Measurements from ENCODE around the gene GOLGA6L24. TPM values are rescaled to one million over a fixed set of nuclear protein-coding genes. Genes with fewer than 3 reads are reported as not detected.
A peak's percentile ranks its signal among the peaks of the same experiment; 100 is the strongest.
"Not testable (repeated sequence)": the region's sequence is repeated elsewhere in the genome, so short reads cannot be mapped to it uniquely, and the experiment has no call there.

Gene GOLGA6L24, protein sequence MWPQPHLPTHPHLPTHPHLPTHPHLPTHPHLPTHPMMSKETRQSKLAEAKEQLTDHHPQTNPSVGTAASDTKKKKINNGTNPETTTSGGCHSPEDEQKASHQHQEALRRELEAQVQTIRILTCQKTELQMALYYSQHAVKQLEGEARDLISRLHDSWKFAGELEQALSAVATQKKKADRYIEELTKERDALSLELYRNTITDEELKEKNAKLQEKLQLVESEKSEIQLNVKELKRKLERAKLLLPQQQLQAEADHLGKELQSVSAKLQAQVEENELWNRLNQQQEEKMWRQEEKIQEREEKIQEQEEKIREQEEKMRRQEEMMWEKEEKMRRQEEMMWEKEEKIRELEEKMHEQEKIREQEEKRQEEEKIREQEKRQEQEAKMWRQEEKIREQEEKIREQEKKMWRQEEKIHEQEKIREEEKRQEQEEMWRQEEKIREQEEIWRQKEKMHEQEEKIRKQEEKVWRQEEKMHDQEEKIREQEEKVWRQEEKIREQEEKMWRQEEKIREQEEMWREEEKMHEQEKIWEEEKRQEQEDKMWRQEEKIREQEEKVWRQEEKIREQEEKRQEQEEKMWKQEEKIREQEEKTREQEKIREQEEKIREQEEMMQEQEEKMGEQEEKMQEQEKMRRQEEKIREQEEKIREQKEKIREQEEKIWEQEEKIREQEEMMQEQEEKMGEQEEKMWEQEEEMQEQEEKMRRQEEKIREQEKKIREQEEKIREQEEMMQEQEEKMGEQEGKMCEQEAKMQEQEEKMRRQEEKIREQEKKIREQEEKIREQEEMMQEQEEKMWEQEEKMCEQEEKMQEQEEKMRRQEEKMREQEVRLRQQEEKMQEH
- polyA plus RNA-seq = not detected

DNA sequence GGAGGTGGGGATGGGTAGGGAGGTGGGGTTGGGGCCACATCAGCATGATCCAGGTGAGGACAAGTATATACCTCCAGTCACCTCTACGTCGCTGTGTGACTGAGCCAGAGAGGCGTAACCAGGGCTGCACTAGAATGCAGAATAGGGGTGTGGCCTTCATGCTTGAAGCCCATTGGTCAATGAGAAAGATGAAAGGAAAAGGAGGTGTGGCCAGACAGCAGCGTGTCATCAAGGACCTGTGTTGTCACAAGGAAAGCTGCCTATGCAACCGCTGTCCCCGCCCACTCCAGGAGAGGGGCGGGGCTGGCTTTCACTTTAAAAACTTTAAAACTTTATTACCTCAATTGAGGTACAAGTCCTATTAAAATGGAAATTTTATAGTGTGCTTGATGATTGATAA lies at the start of gene GOLGA6L24:
Gene GOLGA6L24 (minus strand): TSS at position 101 of the 400 bp plus-strand sequence. CDS start 61 bp downstream, at position 40.
- H3K36me3 ChIP-seq (ENCODE audit: control insufficient read depth in 2 of 2, insufficient read depth in 2 of 2, low read length in 1 of 2); H3K4me1 ChIP-seq (ENCODE audit: control insufficient read depth in 2 of 2, insufficient read depth in 2 of 2, low read length in 1 of 2); H3K4me3 ChIP-seq (ENCODE audit: low read depth in 1 of 2, low read length in 2 of 2); H3K27ac ChIP-seq (ENCODE audit: low read depth in 2 of 2, low read length in 1 of 2); H3K9me3 ChIP-seq (ENCODE audit: control insufficient read depth in 2 of 2, insufficient read depth in 1 of 2, low read depth in 1 of 2, low read length in 1 of 2); H3K27me3 ChIP-seq (ENCODE audit: control insufficient read depth in 1 of 2, insufficient read depth in 2 of 2, low read length in 2 of 2): not testable (repeated sequence)
- WGBS, 2 donors = no CpG with 5 or more reads among the region's 7 CpGs

DNA sequence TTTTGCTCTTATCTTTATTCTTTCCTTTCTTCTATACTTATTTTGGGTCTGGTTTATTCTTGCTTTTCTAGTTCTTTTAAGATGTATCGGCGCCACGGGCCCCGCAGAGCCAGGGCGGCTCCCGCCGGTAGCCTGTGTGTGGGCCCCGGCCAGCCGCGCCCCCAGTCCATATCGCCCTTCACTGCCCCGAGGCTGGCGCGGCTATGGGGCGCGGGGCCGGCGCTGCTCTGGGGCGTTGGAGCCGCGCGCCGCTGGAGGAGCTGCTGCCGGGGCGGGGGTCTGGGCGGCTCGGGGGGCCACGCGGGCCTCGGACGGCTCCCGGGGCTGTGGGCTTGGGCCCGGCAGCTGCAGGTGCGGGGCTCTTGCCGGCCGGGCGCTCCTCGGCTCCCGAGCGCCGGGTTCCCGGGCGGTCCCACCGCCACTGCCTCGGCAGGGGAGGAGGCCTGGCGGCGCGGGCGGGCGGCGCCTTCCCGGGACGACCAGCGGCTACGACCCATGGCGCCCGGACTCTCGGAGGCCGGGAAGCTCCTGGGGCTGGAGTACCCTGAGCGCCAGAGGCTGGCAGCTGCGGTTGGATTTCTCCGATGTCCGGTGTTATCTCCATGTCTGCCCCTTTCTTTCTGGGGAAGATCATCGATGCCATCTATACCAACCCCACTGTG lies 45.0 kb upstream of the GOLGA6L24 start:
- H3K27me3 ChIP-seq (ENCODE audit: control insufficient read depth in 1 of 2, insufficient read depth in 2 of 2, low read length in 2 of 2); H3K36me3 ChIP-seq (ENCODE audit: control insufficient read depth in 2 of 2, insufficient read depth in 2 of 2, low read length in 1 of 2); H3K4me3 ChIP-seq (ENCODE audit: low read depth in 1 of 2, low read length in 2 of 2); H3K9me3 ChIP-seq (ENCODE audit: control insufficient read depth in 2 of 2, insufficient read depth in 1 of 2, low read depth in 1 of 2, low read length in 1 of 2); H3K4me1 ChIP-seq (ENCODE audit: control insufficient read depth in 2 of 2, insufficient read depth in 2 of 2, low read length in 1 of 2); H3K27ac ChIP-seq (ENCODE audit: low read depth in 2 of 2, low read length in 1 of 2): not testable (repeated sequence)
- no CpG with 5 or more reads among the region's 64 CpGs for WGBS, 2 donors

DNA sequence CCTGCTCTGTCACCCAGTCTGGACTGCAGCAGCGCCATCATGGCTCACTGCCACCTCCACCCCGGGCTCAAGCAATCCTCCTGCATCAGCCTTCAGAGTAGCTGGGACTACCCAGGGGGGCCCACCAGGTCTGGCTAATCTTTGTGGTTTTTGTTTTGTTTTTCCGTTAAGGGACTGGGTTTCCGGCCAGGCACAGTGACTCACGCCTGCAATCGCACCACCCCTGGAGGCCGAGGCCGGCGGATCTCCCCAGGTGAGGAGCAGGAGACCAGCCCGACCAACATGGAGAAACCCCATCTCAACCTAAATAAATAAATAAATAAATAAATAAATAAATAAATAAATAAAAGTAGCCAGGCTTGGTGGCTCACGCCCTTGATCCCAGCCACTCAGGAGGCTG lies 38.1 kb upstream of the GOLGA6L24 start:
- WGBS, 2 donors = 86 to 100% methylated on average over 1 to 2 of the region's 11 CpGs
- not testable (repeated sequence) for H3K4me3 ChIP-seq (ENCODE audit: low read depth in 1 of 2, low read length in 2 of 2)

DNA sequence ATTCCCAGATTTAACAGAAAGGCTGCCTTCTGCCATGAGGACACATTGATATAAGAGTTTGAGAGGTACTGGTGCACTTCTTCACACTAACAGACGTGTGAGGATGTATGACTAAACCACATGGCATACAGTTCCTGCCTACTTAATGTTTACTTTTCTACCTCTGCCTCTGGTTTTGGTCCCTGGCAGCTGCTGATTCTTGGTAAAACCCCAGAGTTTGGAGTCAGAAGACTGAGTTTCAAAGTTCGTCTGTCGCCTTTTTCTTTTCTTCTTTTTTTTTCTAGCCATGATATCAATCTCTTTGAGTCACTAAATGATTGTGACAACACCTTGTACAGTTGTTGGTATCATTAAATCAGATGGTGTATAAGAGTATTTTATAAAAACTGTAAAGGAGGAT lies 22.2 kb upstream of the GOLGA6L24 start:
- not testable (repeated sequence) for H3K9me3 ChIP-seq (ENCODE audit: control insufficient read depth in 2 of 2, insufficient read depth in 1 of 2, low read depth in 1 of 2, low read length in 1 of 2); H3K4me1 ChIP-seq (ENCODE audit: control insufficient read depth in 2 of 2, insufficient read depth in 2 of 2, low read length in 1 of 2); H3K36me3 ChIP-seq (ENCODE audit: control insufficient read depth in 2 of 2, insufficient read depth in 2 of 2, low read length in 1 of 2); H3K27me3 ChIP-seq (ENCODE audit: control insufficient read depth in 1 of 2, insufficient read depth in 2 of 2, low read length in 2 of 2); H3K4me3 ChIP-seq (ENCODE audit: low read depth in 1 of 2, low read length in 2 of 2); H3K27ac ChIP-seq (ENCODE audit: low read depth in 2 of 2, low read length in 1 of 2)
- WGBS, 2 donors = 40 to 51% methylated on average over 2 of the region's 3 CpGs

More for the DNA sequence above, 38.1 kb upstream of the GOLGA6L24 start:
- not testable (repeated sequence) for H3K27me3 ChIP-seq (ENCODE audit: control insufficient read depth in 1 of 2, insufficient read depth in 2 of 2, low read length in 2 of 2); H3K4me1 ChIP-seq (ENCODE audit: control insufficient read depth in 2 of 2, insufficient read depth in 2 of 2, low read length in 1 of 2); H3K27ac ChIP-seq (ENCODE audit: low read depth in 2 of 2, low read length in 1 of 2); H3K9me3 ChIP-seq (ENCODE audit: control insufficient read depth in 2 of 2, insufficient read depth in 1 of 2, low read depth in 1 of 2, low read length in 1 of 2); H3K36me3 ChIP-seq (ENCODE audit: control insufficient read depth in 2 of 2, insufficient read depth in 2 of 2, low read length in 1 of 2)

DNA sequence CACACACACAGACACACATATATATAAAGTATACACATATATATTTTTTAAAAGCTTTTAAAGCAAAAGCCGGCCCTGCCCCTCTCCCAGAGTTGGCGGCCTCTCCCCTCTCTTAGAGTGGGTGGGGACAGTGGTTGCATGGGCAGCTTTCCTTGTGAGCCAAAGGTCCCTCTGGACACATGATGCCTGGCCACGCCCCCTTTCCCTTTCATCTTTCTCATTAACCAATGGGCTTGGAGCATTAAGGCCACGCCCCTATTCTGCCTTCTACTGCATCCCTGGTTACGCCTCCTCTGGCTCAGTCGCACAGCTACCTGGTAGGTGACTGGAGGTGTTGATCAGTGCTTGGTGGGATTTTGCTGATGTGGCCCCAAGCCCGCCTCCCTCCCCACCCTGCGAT lies 20.5 kb upstream of the GOLGA6L24 start, which contains the start of gene GOLGA8F:
Gene GOLGA8F (plus strand): TSS at position 301 of the 400 bp plus-strand sequence. CDS start 98 bp downstream, at position 399.
- H3K27ac ChIP-seq (ENCODE audit: low read depth in 2 of 2, low read length in 1 of 2); H3K9me3 ChIP-seq (ENCODE audit: control insufficient read depth in 2 of 2, insufficient read depth in 1 of 2, low read depth in 1 of 2, low read length in 1 of 2); H3K4me1 ChIP-seq (ENCODE audit: control insufficient read depth in 2 of 2, insufficient read depth in 2 of 2, low read length in 1 of 2); H3K36me3 ChIP-seq (ENCODE audit: control insufficient read depth in 2 of 2, insufficient read depth in 2 of 2, low read length in 1 of 2); H3K27me3 ChIP-seq (ENCODE audit: control insufficient read depth in 1 of 2, insufficient read depth in 2 of 2, low read length in 2 of 2); H3K4me3 ChIP-seq (ENCODE audit: low read depth in 1 of 2, low read length in 2 of 2): not testable (repeated sequence)
- WGBS, 2 donors = no CpG with 5 or more reads among the region's 8 CpGs

DNA sequence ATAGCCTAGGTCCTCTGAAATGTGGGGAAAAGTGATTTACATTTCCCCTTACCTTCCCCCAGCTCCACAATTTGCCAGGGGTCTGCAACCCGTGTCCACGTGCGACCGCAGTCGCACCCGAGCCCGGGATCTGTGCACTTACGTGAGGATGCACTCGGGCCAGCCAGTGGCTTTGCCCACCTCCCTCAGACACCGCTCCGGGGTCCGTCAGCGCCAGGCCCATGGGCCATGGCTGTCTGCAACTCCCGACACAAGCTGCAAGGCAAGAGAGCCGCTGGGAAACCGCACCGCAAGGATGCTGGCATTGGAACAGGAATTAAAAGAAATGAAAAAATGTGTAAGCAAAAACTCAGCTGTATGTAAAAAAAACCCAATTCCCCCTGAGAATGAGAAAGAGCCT lies 7.6 kb upstream of the GOLGA6L24 start:
- 92 to 95% methylated on average over 7 to 12 of the region's 17 CpGs for WGBS, 2 donors
- not testable (repeated sequence) for H3K27ac ChIP-seq (ENCODE audit: low read depth in 2 of 2, low read length in 1 of 2); H3K4me1 ChIP-seq (ENCODE audit: control insufficient read depth in 2 of 2, insufficient read depth in 2 of 2, low read length in 1 of 2); H3K27me3 ChIP-seq (ENCODE audit: control insufficient read depth in 1 of 2, insufficient read depth in 2 of 2, low read length in 2 of 2); H3K4me3 ChIP-seq (ENCODE audit: low read depth in 1 of 2, low read length in 2 of 2); H3K36me3 ChIP-seq (ENCODE audit: control insufficient read depth in 2 of 2, insufficient read depth in 2 of 2, low read length in 1 of 2); H3K9me3 ChIP-seq (ENCODE audit: control insufficient read depth in 2 of 2, insufficient read depth in 1 of 2, low read depth in 1 of 2, low read length in 1 of 2)

DNA sequence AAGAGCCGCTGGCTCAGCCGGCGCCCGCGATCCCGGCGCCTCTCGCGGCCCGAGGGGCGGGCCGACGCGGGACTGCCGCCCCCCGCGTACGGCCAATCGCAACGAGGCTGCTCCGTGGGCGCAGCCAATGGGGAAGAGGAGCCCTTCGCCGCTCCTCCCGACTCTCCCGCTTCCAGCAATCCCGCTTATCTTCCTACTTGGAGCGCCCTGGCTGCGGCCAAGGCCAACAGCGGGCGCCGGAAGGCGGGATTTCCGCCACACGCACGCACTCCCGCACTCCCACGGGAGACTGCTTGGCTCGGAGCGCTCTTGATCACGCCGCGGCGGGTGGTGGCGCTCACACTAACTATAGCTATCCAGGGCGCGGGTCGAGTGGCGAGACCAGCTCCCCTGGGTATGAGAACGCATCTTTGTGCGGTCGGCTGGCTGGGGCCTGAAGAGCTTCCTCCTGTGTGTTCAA lies 35.7 kb downstream of the GOLGA6L24 start, which contains the start of gene HERC2:
Gene HERC2 (minus strand): TSS at position 51 of the 460 bp plus-strand sequence. CDS start 746 bp downstream, outside the sequence.
- H3K36me3 ChIP-seq (ENCODE audit: control insufficient read depth in 2 of 2, insufficient read depth in 2 of 2, low read length in 1 of 2); H3K27me3 ChIP-seq (ENCODE audit: control insufficient read depth in 1 of 2, insufficient read depth in 2 of 2, low read length in 2 of 2); H3K4me1 ChIP-seq (ENCODE audit: control insufficient read depth in 2 of 2, insufficient read depth in 2 of 2, low read length in 1 of 2); H3K9me3 ChIP-seq (ENCODE audit: control insufficient read depth in 2 of 2, insufficient read depth in 1 of 2, low read depth in 1 of 2, low read length in 1 of 2); H3K27ac ChIP-seq (ENCODE audit: low read depth in 2 of 2, low read length in 1 of 2): not testable (repeated sequence)
- peak within 1 kb of the TSS in 1 of 2 donors; percentile 39 for H3K4me3 ChIP-seq (ENCODE audit: low read depth in 1 of 2, low read length in 2 of 2)
- WGBS, 2 donors = no CpG with 5 or more reads among the region's 52 CpGs

DNA sequence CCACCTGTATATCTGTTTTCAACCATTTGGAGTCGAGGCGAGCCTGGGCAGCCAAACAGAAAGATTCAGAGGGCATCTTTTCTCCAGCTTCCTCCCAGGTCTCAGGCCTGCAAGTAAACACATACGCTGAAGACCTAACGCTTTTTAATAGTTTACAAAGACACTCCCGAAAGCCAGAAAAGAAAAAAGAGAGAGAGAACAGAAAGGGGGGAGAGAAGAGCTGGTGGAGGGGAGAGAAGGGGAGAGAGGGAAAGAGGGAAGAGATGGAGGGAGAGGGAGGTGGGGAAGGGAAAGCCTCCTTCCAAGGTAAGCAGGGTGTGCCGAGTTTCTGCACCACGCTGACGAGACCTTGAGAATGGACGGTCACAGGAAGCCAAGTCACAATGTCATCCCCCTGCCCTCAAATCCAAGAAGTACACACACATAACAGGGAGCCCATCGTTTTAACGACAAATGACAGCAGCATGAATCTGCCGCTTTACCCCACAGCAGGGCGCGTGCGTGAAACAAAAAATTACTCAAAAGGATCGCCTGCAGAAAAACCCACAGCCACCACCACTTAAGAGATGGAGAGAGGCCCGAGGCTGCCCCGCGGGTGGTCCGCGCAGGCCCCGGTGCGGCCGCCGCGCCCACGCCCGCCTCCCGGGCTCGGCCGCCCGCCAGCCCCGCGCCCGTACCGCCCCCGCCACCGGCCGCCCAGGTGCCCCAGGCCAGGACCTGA lies 36.4 kb downstream of the GOLGA6L24 start:
- H3K4me1 ChIP-seq (ENCODE audit: control insufficient read depth in 2 of 2, insufficient read depth in 2 of 2, low read length in 1 of 2); H3K27me3 ChIP-seq (ENCODE audit: control insufficient read depth in 1 of 2, insufficient read depth in 2 of 2, low read length in 2 of 2); H3K36me3 ChIP-seq (ENCODE audit: control insufficient read depth in 2 of 2, insufficient read depth in 2 of 2, low read length in 1 of 2); H3K9me3 ChIP-seq (ENCODE audit: control insufficient read depth in 2 of 2, insufficient read depth in 1 of 2, low read depth in 1 of 2, low read length in 1 of 2); H3K27ac ChIP-seq (ENCODE audit: low read depth in 2 of 2, low read length in 1 of 2): not testable (repeated sequence)
- 0% methylated on average over 7 to 14 of the region's 39 CpGs for WGBS, 2 donors
- H3K4me3 ChIP-seq (ENCODE audit: low read depth in 1 of 2, low read length in 2 of 2) = peak overlapping the region in 1 of 2 donors; percentile 39

DNA sequence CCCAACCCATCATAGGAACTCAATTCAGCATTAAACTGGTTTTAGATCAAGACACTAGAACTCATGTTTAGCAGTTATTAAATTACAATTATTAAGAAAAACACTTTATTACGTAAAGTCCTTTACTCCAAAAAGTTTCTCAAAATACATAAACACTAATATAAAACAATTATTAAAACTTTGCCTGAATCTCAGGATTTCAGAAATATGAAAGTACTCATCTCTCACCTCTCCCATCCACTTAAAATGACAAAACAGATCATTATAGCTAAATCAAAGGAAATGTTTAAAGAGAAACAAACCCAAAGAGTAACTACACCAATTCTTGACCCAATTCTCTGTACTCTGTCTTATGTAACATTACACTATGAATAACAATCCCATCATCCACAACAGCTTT lies 38.2 kb downstream of the GOLGA6L24 start:
- not testable (repeated sequence) for H3K9me3 ChIP-seq (ENCODE audit: control insufficient read depth in 2 of 2, insufficient read depth in 1 of 2, low read depth in 1 of 2, low read length in 1 of 2); H3K4me1 ChIP-seq (ENCODE audit: control insufficient read depth in 2 of 2, insufficient read depth in 2 of 2, low read length in 1 of 2); H3K27me3 ChIP-seq (ENCODE audit: control insufficient read depth in 1 of 2, insufficient read depth in 2 of 2, low read length in 2 of 2); H3K27ac ChIP-seq (ENCODE audit: low read depth in 2 of 2, low read length in 1 of 2); H3K36me3 ChIP-seq (ENCODE audit: control insufficient read depth in 2 of 2, insufficient read depth in 2 of 2, low read length in 1 of 2); H3K4me3 ChIP-seq (ENCODE audit: low read depth in 1 of 2, low read length in 2 of 2)
- 97 to 100% methylated on average over 1 of the region's 1 CpG for WGBS, 2 donors

Measured in esophagus (tissue), 2 donors.